Lower lobe of right lung (tissue), 2 donors: ENCODE data around the gene RPS6KA1. TPM values are rescaled to one million over a fixed set of nuclear protein-coding genes. Genes with fewer than 3 reads are reported as not detected.
A peak's percentile ranks its signal among the peaks of the same experiment; 100 is the strongest.

ENCODE experiments used
- ATAC-seq, 2 donors: fragments of 200-7000 bp; cut with Tn5 transposase; one replicate each; pipeline ENCODE4 v1.9.1; 2020 to 2022; ENCODE audit warnings: mild to moderate bottlenecking in 2 of 2, moderate library complexity in 2 of 2
- DNase-seq: peaks from one replicate; pipeline ENCODE4 v3.0.0-alpha.2; 2020
- H3K27ac ChIP-seq: fragments of 200-600 bp; one replicate; pipeline ENCODE4 v1.8.0; 2022
- H3K27me3 ChIP-seq: fragments of 200-600 bp; one replicate; pipeline ENCODE4 v1.8.0; 2022; ENCODE audit warnings: low read depth
- H3K36me3 ChIP-seq: fragments of 200-600 bp; one replicate; pipeline ENCODE4 v1.8.0; 2022; ENCODE audit warnings: mild to moderate bottlenecking
- H3K4me1 ChIP-seq: fragments of 200-600 bp; one replicate; pipeline ENCODE4 v1.8.0; 2022
- H3K4me3 ChIP-seq: fragments of 200-600 bp; one replicate; pipeline ENCODE4 v1.8.0; 2022; ENCODE audit warnings: mild to moderate bottlenecking
- H3K9me3 ChIP-seq: fragments of 200-600 bp; one replicate; pipeline ENCODE4 v1.8.0; 2022
- intact Hi-C: fragments of 100-400 bp; cut with DNase I; formaldehyde crosslinking; loops from one replicate; pipeline ENCODE4 v1.11.0; 2022
- total RNA-seq: library from RNA; stranded (reverse); fragmentation: NEBNext Ultra II Directional; extraction: Animal tissue kit (Norgen Biotek cat#: 25700); gene quantifications from one replicate; pipeline ENCODE4 v1.2.1, GENCODE V29; 2021
- TF ChIP-seq, protein P1 (sequence below): fragments of 200-600 bp; IDR thresholded peaks from one replicate; pipeline ENCODE4 v1.8.0; 2022; ENCODE audit warnings: antibody characterized with exemption, mild to moderate bottlenecking
- donor health status: DM: no; HTN: yes; CAD: no; lungs with severe emphysema.

Gene RPS6KA1
- total RNA-seq, 1 donor from 2014 or later: 140 TPM

DNA sequence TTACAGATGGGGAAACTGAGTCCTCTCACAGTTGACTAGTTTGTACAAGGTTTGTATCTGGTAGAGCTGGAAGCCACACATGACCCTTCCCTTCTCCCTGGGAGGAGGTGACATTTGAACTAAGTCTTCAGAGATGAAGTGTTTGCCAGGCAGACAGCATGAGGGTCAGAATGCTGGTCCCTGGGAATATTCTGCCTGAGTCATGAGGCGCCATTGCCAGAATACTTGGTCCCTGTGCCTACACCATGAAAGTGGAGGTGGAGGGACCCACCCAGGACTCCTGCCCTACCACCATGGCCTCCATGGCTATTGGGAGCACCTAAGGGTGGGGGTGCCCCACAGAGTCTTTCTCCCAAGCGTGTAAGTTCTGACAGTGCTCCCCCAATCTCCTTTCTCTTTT is 7.0 kb downstream of the RPS6KA1 start:
- Histone ChIP-seq H3K27ac (no peak overlapping the region), H3K4me1 (peaks cover 74% of the 10 kb centered on the region), H3K27me3 (no peaks in the 10 kb centered on the region), H3K9me3 (no peaks in the 10 kb centered on the region), H3K4me3 (no peak overlapping the region), H3K36me3 (peaks cover 12% of the 10 kb centered on the region)
- intact Hi-C loops: no loop called here
- DNase-seq: no peak
- TF ChIP-seq, protein P1, sequence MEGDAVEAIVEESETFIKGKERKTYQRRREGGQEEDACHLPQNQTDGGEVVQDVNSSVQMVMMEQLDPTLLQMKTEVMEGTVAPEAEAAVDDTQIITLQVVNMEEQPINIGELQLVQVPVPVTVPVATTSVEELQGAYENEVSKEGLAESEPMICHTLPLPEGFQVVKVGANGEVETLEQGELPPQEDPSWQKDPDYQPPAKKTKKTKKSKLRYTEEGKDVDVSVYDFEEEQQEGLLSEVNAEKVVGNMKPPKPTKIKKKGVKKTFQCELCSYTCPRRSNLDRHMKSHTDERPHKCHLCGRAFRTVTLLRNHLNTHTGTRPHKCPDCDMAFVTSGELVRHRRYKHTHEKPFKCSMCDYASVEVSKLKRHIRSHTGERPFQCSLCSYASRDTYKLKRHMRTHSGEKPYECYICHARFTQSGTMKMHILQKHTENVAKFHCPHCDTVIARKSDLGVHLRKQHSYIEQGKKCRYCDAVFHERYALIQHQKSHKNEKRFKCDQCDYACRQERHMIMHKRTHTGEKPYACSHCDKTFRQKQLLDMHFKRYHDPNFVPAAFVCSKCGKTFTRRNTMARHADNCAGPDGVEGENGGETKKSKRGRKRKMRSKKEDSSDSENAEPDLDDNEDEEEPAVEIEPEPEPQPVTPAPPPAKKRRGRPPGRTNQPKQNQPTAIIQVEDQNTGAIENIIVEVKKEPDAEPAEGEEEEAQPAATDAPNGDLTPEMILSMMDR: no peak
- ATAC-seq: no peak

DNA sequence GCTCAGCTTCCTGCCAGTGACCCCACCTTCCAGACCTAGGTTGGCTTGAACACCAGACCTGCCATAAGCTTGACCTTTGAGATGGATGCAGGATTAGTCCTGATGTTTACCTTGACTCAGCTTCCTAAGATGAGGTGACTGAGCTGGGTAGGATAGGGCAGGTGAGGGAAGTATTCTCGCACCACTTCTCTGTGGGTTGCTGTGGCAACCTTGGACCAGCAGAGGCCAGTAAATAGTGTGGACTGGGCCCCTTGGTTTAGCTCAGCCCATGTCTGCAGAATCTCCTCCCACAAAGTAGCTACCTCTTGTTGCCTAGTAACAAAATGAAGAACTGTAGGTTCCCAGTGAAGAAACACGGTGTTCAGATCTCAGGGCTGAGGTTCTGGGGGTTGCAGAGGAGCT is 8.4 kb downstream of the RPS6KA1 start:
- H3K4me3 ChIP-seq: no peak overlapping the region
- intact Hi-C loops: no loop called here
- peaks cover 12% of the 10 kb centered on the region for H3K36me3 ChIP-seq
- peaks cover 73% of the 10 kb centered on the region for H3K4me1 ChIP-seq
- TF ChIP-seq, protein P1: no peak
- no peak overlapping the region for H3K27ac ChIP-seq
- no peaks in the 10 kb centered on the region for H3K9me3 ChIP-seq
- DNase-seq (peak; percentile 63), ATAC-seq (peak; percentile 40 to 54)
- H3K27me3 ChIP-seq: no peaks in the 10 kb centered on the region

DNA sequence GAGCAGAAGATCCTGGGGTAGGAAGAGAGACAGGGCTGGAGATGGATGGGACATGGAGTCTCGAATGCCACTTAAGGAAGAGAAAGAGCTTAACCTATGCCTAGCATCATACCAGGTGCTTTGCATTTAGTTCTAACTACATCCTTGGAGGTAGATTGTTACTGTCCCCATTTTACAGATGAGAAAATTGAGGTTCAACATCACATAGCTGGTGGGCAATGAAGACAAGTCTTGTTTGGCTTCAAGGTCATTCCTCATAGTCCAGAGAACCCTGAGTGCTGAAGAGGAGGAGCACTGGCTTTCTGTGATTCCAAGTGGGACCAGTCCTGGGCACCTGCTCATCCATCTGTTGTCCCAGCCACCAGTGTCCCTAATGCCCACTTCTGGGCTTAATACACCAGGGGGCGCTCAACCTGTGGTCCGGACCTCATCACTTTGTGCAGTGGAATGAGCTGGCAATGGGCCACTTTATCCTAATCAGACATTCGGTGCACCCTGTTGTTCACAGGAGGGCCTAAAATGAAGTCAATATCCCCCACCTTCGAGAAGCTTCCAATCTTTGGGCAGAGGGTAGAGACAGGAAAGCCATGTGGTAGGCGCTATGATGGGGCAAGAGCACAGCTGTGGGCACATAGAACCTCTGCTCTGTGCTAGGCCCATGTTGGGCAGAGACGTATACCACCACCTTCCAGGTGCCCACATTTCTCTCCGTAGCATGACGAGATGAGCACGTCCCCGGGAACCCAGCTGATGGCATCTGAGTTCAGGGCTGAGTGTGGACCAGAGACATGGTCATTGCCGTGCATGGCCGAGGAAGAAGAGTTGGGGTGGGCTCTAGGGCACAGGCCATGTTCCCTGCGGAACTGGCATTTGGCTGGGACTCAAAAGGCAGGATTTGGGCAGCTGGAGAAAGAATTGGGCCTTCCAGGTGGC is 9.2 kb downstream of the RPS6KA1 start:
- Histone ChIP-seq H3K27ac (peak overlapping the region; percentile 57), H3K4me3 (no peak overlapping the region), H3K27me3 (no peaks in the 10 kb centered on the region), H3K4me1 (peaks cover 71% of the 10 kb centered on the region), H3K36me3 (peaks cover 12% of the 10 kb centered on the region), H3K9me3 (no peaks in the 10 kb centered on the region)
- TF ChIP-seq, protein P1: peak; percentile 51
- ATAC-seq: no peak
- intact Hi-C loops: no loop called here
- peak; percentile 73 for DNase-seq

DNA sequence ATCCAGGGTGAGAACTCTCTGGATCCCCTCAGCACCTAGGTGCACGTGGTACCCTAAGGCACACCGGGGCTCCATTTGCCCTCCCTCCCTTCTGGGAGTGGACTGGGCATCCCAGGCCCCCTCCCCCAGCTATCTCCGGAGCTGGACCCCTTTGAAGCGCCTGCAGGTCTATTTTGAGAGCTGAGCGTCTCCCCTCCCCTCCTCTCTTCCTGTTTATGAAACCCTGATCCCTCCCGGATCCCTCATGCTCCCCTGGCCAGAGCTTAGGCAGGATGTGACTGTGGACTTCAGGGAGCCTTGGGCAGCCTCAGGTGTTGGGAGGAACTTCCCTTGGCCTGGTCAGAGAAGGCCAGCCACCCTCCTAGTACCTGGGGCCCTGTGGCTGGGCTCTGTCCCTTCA is 10.2 kb downstream of the RPS6KA1 start:
- intact Hi-C loops: no loop called here

DNA sequence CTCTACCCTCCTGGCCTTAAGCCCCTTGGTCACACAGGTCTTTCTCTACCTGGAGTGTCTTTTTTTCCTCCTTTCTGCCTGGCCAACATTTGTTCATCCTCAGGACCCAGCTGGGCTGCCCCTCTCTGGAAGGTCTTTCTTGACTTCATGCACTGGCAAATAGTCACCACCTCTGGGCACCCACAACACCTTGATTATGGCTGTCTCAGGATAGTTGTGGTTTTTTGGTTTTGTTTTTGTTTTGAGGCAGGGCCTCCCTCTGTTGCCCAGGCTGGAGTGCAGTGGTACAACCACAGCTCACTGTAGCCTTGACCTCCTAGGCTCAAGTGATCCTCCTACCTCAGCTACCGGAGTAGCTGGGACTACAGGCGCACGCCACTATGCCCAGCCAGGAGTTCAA is 10.8 kb downstream of the RPS6KA1 start:
- ATAC-seq: no peak
- H3K4me3 ChIP-seq: no peak overlapping the region
- peaks cover 60% of the 10 kb centered on the region for H3K4me1 ChIP-seq
- peaks cover 12% of the 10 kb centered on the region for H3K36me3 ChIP-seq
- intact Hi-C loops: no loop called here
- peak overlapping the region; percentile 57 for H3K27ac ChIP-seq
- DNase-seq: no peak
- no peaks in the 10 kb centered on the region for H3K27me3 ChIP-seq
- TF ChIP-seq, protein P1: no peak
- H3K9me3 ChIP-seq: no peaks in the 10 kb centered on the region

More for the DNA sequence above, 10.2 kb downstream of the RPS6KA1 start:
- no peaks in the 10 kb centered on the region for H3K9me3 ChIP-seq
- no peak overlapping the region for H3K4me3 ChIP-seq
- peaks cover 61% of the 10 kb centered on the region for H3K4me1 ChIP-seq
- peak overlapping the region; percentile 57 for H3K27ac ChIP-seq
- no peak for ATAC-seq
- no peak for DNase-seq
- peaks cover 12% of the 10 kb centered on the region for H3K36me3 ChIP-seq
- TF ChIP-seq, protein P1: no peak
- no peaks in the 10 kb centered on the region for H3K27me3 ChIP-seq
